ENCODE data around the gene GRK5.
"Not testable (repeated sequence)": the region's sequence is repeated elsewhere in the genome, so short reads cannot be mapped to it uniquely, and the experiment has no call there.

The GRK5 gene

GRCh38 chr10:119252470-119253151 lies 45.2 kb downstream of the GRK5 start:
- DNase-seq, result no peak

GRCh38 chr10:119253433-119254174 lies 46.2 kb downstream of the GRK5 start:
- no peak for DNase-seq

DNA sequence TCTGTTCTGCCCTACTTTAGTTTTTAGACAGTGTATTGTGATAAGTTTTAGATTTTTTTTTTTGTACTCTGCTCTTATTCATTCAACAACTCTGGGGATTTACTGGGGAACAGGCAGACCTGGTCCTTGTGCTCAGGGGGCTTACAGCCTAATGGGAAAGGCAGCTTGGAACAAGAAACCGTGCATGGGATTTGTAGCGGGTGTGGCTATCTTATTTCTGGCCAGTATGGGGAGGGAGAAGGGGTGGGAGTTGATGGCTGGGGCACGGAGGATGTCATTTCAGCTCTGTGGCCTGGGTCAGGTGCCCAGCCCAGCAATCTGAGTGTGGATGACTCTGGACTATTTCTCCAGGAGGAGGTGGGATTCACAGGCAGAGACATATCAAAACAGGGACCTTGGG lies 47.0 kb downstream of the GRK5 start:
- no peak for DNase-seq

GRCh38 chr10:119256030-119256429 lies 48.7 kb downstream of the GRK5 start:
- DNase-seq, result no peak

DNA sequence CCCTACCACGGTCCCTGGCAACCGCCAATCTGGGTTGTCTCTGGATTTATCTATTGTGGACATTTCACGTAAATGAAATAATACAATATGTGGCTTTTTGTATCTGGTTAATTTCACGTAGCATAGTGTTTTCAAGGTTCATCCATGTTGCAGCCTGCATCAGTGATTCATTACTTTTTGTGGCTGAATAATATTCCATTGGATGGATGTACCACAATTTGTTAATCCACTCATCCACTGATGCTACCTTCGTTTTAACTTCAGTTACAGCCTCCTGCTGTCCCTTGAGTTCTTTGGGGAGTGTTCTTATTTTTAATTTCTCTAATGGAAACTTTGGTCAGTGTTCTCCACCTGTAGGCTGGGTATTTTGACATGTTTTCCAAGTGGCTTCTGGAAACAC lies 49.5 kb downstream of the GRK5 start:
- DNase-seq, result no peak

GRCh38 chr10:119257899-119258419 lies 50.6 kb downstream of the GRK5 start:
- no peak for DNase-seq

DNA sequence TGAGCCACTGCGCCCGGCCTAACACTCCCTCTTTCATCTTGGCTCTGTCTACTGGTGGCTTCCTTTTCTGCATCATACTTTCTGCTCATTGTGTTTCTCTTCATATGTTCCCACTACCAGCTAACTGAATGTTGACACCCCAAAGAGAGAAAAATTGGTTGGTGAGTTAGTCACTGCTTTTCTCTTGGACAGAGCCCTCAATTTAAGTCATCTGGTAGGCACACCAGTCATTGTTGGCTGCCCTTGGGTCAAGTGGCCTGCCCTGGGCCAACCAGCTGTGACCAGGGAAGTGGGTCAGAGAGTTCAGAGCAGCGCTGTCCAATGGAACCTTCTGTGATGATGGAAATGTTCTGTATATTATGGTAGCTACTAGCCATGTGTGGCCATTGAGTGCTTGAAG lies 52.0 kb downstream of the GRK5 start:
- no peak for DNase-seq

DNA sequence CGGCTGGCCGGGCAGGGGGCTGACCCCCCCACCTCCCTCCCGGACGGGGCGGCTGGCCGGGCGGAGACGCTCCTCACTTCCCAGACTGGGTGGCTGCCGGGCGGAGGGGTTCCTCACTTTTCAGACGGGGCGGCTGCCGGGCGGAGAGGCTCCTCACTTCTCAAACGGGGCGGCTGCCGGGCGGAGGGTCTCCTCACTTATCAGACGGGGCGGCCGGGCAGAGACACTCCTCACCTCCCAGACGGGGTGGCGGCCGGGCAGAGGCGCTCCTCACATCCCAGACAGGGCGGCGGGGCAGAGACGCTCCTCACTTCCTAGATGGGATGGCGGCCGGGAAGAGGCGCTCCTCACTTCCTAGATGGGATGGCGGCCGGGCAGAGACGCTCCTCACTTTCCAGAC lies 53.6 kb downstream of the GRK5 start:
- DNase-seq, result not testable (repeated sequence)

DNA sequence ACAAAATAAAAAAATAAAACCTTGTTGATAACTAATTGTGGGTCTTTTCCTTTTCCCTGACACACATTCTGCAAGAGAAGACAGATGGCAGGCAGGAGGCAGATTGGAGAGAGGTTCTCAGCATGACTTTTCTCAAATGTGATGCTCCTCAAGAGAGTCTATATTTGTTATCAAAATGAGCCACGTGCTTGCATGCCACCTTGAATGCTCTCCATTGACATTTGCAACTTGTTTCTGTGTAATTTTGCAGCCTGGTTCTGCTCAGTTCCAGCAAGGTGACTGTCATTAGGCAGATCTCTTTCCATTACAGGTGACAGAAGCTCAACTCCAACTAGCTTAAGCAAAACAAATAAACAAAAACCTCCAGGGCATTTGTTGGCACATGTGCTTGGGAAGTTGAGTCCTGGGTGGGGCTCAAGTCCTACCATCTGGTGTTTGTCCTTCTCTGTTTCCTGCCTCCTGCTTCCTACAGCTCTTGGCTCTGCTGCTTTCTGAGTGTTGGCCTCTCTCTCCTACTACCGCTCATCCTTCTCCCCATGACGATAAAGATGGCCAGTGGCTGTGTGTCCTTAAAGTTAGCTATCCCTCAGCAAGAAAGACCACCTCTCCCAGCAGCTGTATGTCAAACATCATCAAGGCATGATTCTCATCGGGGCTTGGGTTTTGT lies 56.7 kb downstream of the GRK5 start:
- no peak for DNase-seq

- DNase-seq, result no peak
These were observed 58.3 kb downstream of the GRK5 start for GRCh38 chr10:119265691-119266090.

DNA sequence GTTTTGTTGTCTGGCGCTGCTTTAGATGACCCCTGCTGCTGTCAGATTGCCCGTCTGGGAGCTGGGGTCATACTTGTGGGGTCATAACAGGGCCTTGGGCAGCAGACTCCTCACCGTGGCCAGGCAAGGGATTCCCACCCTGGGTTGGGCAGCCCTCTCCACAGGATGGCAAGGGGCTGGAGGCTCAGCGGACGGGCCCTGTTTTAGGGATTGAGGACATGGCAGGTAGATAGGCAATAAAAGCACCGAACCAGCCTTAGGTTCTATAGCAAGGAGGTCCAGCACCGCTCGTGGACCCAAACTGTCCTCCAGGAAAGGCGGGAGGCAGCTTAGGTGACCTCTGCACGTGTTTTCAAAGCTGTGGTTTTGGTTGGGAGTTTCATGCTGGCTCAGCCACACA lies 60.0 kb downstream of the GRK5 start:
- no peak for DNase-seq

- DNase-seq, result no peak
These were observed 61.1 kb downstream of the GRK5 start for GRCh38 chr10:119268428-119268827.

GRCh38 chr10:119268871-119269506 lies 61.6 kb downstream of the GRK5 start:
- peak; percentile 68 for DNase-seq

DNA sequence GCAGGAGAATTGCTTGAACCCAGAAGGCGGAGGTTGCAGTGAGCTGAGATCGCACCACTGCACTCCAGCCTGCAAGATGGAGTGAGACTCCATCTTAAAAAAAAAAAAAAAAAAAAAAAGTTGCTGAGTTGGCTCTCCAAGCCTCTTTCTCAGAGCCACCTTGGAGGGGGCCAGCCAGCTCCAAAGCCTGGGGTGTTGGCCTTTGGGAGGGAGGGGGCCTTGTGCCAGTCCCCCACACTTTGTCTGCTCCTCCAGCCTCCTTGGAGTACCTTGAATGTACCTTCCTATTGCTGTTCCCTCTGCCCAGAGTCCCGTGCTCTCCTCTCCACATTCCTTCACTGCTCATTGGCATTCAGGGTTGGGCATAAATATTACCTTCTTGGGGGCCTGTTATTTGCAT lies 62.4 kb downstream of the GRK5 start:
- no peak for DNase-seq

GRCh38 chr10:119270762-119271366 lies 63.5 kb downstream of the GRK5 start:
- DNase-seq, result peak; percentile 57

- not testable (repeated sequence) for DNase-seq
These were observed 65.0 kb downstream of the GRK5 start for GRCh38 chr10:119272338-119272734.

- no peak for DNase-seq
These were observed 65.4 kb downstream of the GRK5 start for GRCh38 chr10:119272736-119273135.

- no peak for DNase-seq
These were observed 66.0 kb downstream of the GRK5 start for GRCh38 chr10:119273413-119273812.

GRCh38 chr10:119274519-119275045 lies 67.2 kb downstream of the GRK5 start:
- no peak for DNase-seq

DNA sequence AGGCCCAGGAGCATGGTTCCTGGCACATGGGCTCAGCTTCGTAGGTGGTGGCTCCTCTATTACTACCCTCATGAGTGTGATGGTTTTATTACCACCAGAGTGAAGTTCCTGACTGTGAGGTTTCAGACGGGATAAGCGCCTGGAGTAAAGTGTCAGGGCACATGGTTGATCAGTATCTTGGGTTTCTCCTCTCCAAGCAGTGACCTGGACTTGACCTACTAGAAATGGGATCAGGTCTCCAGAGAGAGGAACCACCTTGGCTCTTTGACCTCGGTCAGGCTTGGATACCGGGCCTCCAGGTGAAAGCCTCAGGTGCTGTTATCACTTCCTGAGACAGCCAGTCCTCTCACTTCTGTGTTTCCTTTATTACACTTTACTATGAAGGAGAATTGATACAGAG lies 67.7 kb downstream of the GRK5 start:
- no peak for DNase-seq

GRCh38 chr10:119276194-119276593 lies 68.8 kb downstream of the GRK5 start:
- DNase-seq, result not testable (repeated sequence)

GRCh38 chr10:119278126-119278709 lies 70.8 kb downstream of the GRK5 start:
- no peak for DNase-seq
